HG03025 (cell line): Measurements from ENCODE around the gene TMEM217.

Experiments
- ATAC-seq: cut with Tn5 transposase; IDR thresholded peaks from one replicate; pipeline ENCODE4 v1.9.1; 2021; ENCODE audit warnings: mild to moderate bottlenecking, moderate library complexity; ENCODE audit not compliant: unreplicated experiment, low FRiP score

TMEM217 gene

DNA sequence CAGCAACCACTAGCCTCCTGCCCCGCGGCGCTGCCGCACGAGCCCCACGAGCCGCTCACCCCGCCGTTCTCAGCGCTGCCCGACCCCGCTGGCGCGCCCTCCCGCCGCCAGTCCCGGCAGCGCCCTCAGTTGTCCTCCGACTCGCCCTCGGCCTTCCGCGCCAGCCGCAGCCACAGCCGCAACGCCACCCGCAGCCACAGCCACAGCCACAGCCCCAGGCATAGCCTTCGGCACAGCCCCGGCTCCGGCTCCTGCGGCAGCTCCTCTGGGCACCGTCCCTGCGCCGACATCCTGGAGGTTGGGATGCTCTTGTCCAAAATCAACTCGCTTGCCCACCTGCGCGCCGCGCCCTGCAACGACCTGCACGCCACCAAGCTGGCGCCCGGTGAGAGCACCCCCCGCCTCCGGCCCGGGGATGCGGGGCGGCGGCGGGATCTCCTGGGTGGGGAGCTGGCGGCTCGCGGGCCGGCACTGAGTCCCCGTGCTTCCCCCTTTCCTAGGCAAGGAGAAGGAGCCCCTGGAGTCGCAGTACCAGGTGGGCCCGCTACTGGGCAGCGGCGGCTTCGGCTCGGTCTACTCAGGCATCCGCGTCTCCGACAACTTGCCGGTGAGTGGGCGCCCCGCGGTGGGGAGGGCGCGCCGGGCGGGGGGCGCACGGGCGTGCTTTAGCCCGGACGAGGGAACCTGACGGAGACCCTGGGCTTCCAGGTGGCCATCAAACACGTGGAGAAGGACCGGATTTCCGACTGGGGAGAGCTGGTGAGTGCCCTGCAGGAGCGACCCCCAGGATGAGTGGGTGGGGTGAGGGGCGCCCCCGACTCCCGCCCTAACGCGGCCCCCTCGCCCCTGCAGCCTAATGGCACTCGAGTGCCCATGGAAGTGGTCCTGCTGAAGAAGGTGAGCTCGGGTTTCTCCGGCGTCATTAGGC, 87.4 kb downstream of the TMEM217 start:
- ATAC-seq = peak; percentile 5

DNA sequence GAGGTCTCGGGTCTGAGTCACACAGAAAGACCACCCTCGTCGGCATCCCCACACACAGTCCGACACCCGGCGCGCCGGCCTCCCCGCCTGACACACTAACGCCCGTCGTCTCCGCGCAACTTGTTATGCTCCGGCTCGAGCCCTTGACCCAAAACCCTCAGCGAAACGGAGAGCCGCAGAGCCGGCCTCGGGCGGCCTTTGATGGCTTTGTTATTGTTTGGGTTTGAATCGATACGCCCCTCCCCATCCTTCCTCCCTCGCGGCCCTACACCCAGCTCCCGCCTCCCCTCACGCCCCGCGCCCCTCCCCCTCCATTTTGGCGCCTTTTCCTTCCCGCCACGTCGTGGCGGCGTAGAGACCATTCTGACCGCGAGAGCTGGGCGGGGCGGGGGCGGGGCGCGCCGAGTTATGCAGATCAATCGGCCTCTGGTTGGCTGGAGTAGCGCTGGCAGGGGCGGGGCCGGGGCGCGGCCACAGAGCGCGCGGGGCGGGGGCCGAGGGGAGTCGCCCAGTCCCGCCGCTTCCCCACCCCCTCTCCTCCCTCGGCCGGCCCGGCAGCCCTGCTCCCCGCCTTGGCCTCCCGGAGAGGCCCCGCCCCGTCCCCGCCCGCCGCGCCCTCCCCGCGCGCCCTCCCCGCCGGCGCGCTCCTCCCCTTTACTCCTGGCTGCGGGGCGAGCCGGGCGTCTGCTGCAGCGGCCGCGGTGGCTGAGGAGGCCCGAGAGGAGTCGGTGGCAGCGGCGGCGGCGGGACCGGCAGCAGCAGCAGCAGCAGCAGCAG, 88.3 kb downstream of the TMEM217 start, which contains the start of gene PIM1:
Gene PIM1 (plus strand): TSS at position 657 of the 777 bp plus-strand sequence. CDS start 424 bp downstream, outside the sequence.
- ATAC-seq = peak; percentile 63

DNA sequence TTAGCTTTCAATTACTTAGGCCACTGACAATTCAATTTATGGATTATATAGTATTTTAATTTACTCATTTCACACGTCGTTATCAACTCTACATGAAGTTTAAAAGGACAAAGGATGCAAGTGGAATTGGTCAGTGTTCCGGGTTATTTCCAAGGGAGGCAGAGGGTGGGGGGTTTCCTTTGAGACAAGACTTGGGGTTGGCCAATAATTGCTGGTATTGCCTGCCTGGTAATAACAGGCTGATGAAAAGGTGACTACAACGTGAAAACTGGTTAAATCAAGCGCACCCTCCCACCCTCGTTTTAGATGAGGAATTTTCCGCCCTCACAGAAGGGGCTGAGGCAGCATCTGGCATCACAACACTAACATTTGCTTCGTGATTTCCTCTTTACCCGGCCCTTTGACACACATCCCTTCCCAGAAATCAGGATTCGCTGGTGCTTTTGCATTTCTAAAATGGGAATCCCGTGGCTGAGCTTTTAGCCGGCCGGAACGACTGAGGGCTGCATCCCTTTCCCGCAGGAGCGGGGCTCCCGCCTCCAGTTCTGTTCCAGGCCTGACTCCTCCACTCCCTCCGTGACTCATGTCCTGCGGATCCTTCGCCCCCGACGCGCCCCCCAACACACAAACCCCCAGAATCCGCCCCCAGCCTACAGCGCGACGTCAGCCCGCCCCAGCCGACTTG, 89.0 kb downstream of the TMEM217 start:
- no peak for ATAC-seq

DNA sequence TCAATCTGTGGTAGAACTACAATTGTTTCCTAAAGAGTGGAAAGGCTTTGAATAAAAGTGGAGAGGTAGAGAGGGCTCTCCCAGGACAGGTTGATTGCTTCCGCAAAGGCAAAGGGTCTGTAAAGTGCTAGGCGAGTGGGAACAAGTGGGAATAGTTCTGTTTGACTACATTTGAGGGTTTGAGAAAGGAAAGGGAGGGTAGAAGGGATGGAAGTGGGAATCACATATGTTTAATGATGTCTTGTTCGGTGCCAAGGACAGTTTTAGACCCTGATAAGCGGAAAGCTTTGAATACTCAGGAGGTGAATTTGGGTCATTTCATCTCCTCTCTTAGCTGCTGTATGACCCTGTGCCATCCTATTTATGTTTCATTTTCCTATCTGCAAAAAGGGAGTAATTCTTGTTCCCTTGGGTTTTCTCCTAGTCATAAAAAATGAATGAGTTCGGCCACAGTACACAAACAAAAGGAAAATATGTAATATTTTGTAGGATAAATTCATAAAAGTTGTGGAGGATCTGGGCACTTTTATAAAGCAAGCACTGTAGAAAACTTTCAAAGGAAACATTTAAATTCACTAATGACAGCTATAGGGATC, 89.7 kb downstream of the TMEM217 start:
- ATAC-seq = no peak

DNA sequence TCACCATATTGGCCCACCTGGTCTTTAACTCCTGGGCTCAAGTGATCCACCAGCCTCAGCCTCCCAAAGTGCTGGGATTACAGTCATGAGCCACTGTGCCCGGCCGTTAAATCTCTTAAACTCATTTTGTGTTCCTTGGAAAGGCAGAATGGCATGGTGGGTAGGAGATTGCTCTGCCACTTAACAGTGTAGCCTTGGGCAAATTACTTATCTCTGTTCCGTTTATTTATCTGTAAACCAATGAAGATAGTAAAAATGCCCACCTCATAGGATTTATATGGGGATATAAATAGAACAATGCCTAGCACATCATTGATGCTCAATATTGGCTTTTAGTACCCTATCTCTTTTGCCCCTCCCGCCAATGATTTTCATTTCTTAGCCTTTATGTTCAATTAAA, 95.2 kb downstream of the TMEM217 start:
- ATAC-seq = no peak
